Heart right ventricle (tissue), 16 donors: ENCODE measurements around the gene KRT81. TPM values are rescaled to one million over a fixed set of nuclear protein-coding genes. Genes with fewer than 3 reads are reported as not detected.
"Not testable (repeated sequence)": the region's sequence is repeated elsewhere in the genome, so short reads cannot be mapped to it uniquely, and the experiment has no call there.

ENCODE experiments used
- ATAC-seq, 8 donors: fragments of 200-7000 bp; cut with Tn5 transposase; one replicate each; pipeline ENCODE4 v1.9.1; 2020; ENCODE audit warnings: mild to moderate bottlenecking in 8 of 8, moderate library complexity in 8 of 8, moderate number of reproducible peaks in 1 of 8
- DNase-seq, 2 donors: peaks; one replicate each; pipeline ENCODE4 v3.0.0-alpha.2; 2020
- H3K27ac ChIP-seq, 10 donors: fragments of 200-600 bp; sonication (generic) in 2 of 10; one replicate each; pipeline versions ENCODE4 v1.5.0 to v1.8.0; 2020 to 2022; ENCODE audit warnings: mild to moderate bottlenecking in 3 of 10
- H3K27me3 ChIP-seq, 7 donors: fragments of 200-600 bp; one replicate each; pipeline ENCODE4 v1.8.0; 2021 to 2022; ENCODE audit warnings: mild to moderate bottlenecking in 2 of 7
- H3K36me3 ChIP-seq, 9 donors: fragments of 200-600 bp; sonication (generic) in 1 of 9; one replicate each; pipeline versions ENCODE4 v1.5.0 to v1.8.0; 2020 to 2022; ENCODE audit warnings: mild to moderate bottlenecking in 2 of 9
- H3K4me1 ChIP-seq, 9 donors: fragments of 200-600 bp; sonication (generic) in 1 of 9; one replicate each; pipeline versions ENCODE4 v1.5.0 to v1.8.0; 2020 to 2022; ENCODE audit warnings: mild to moderate bottlenecking in 4 of 9
- H3K4me3 ChIP-seq, 10 donors: fragments of 200-600 bp; sonication (generic) in 2 of 10; one replicate each; pipeline versions ENCODE4 v1.5.0 to v1.8.0; 2020 to 2022; ENCODE audit warnings: mild to moderate bottlenecking in 7 of 10, moderate library complexity in 2 of 10
- H3K9me3 ChIP-seq, 11 donors: fragments of 200-600 bp in 10 of 11; sonication (generic) in 2 of 11; one replicate each; pipeline versions ENCODE4 v1.5.0 to v1.8.0; 2013 to 2022; ENCODE audit warnings: mild to moderate bottlenecking in 2 of 11, control low read depth in 1 of 11, moderate library complexity in 1 of 11
- CTCF ChIP-seq, 9 donors: fragments of 200-600 bp; sonication (generic) in 2 of 9; IDR thresholded peaks; one replicate each; pipeline versions ENCODE4 v1.5.0 to v1.8.0; 2021 to 2022; ENCODE audit warnings: antibody characterized with exemption in 9 of 9, mild to moderate bottlenecking in 5 of 9, moderate library complexity in 1 of 9
- WGBS, 2 donors: extraction: QIAGEN DNeasy Blood & Tissue Kit; methylation state at CpG; one replicate each; pipeline ENCODE4 v1.1.7; 2013; ENCODE audit warnings: inconsistent platforms in 1 of 2; 5-methylcytosine and 5-hydroxymethylcytosine counted together
- intact Hi-C, 10 donors: fragments of 100-400 bp; cut with DNase I; formaldehyde crosslinking; loops; one replicate each; pipeline versions ENCODE4 v1.11.1 to v1.14.2; 2022
- polyA plus RNA-seq, 2 donors: library from polyadenylated mRNA; stranded (reverse); fragments of 200-250 nt; gene quantifications; one replicate each; pipeline ENCODE4 v1.2.3, GENCODE V29; 2013
- total RNA-seq, 10 donors: library from RNA; stranded (reverse); fragmentation: NEBNext Ultra II Directional in 3 of 10; extraction: Animal tissue kit (Norgen Biotek cat#: 25700) in 3 of 10; gene quantifications; one replicate each; pipeline versions ENCODE4 v1.2.1 to v1.2.4, GENCODE V29; 2021 to 2023
- donor health status: Arrhythmogenic right ventricular cardiomyopathy.
- donor health status: ischemic (EF 13 %, LVEDD 7.1; RV severe dilation, severe dysfunction).
- donor health status: healthy with polysubstance abuse.
- donor health status: DM: no; HTN: yes; CAD: no.
- donor health status: DM: no; HTN: no; CAD: no.
- donor health status: ischemic (EF 25% LVEDD 6.9; RV normal size, moderate dysfunction).
- donor health status: ischemic (EF 25% LVEDD 5.7; RV mildly dilated, moderate dysfunction).
- donor health status: healthy.
- donor health status: DM: yes; HTN: yes; CAD: no.
- donor health status: Ischemic cardiomyopathy.
- donor health status: ischemic (EF 35%, LVEDD 5.7; RV mildly dilated, moderate dysfunction).
- donor health status: nonischemic (EF 11% LVEDD 7.7; RV severe dilation, severe dysfunction).
- donor health status: DM: yes; HTN: yes; CAD: no.
- donor health status: PGD.
- donor health status: ischemic (EF 29% LVEDD 5.4; RV normal size, mild dysfunction).
- donor health status: nonischemic (EF 23%, LVEDD 6.1; RV moderate dilation, normal function).

Gene KRT81
- total and polyA plus RNA-seq, 12 donors: not detected

- intact Hi-C loops: loop anchor here in 1 of 10 donors (1.0 kb wide), 1 partner anchor 20 kb away; no protein-coding TSS in a partner anchor
- WGBS, 2 donors: 73 to 77% methylated on average over 2 of the region's 2 CpGs
- no peaks in the 10 kb centered on the region for H3K36me3 ChIP-seq
- no peak overlapping the region for H3K4me3 ChIP-seq
- DNase-seq (no peak), ATAC-seq (no peak)
- H3K4me1 ChIP-seq: peaks cover 0 to 15% (median 7%) of the 10 kb centered on the region in 9 donors
- H3K9me3 ChIP-seq: no peaks in the 10 kb centered on the region
- H3K27me3 ChIP-seq: peaks cover 0 to 61% (median 56%) of the 10 kb centered on the region in 7 donors
- TF ChIP-seq CTCF (IDR thresholded peaks at IDR 0.05): no peak
- no peak overlapping the region for H3K27ac ChIP-seq
Observed at GRCh38 chr12:52306731-52307130, 15.4 kb upstream of the KRT81 start.

GRCh38 chr12:52305921-52306705, 14.8 kb upstream of the KRT81 start:
- DNase-seq (no peak), ATAC-seq (no peak)
- H3K4me1 ChIP-seq: peaks cover 0 to 15% (median 7%) of the 10 kb centered on the region in 9 donors
- intact Hi-C loops: loop anchor here in 1 of 10 donors (1.0 kb wide), 1 partner anchor 20 kb away; no protein-coding TSS in a partner anchor
- no peak overlapping the region for H3K4me3 ChIP-seq
- no peaks in the 10 kb centered on the region for H3K9me3 ChIP-seq
- H3K27ac ChIP-seq: no peak overlapping the region
- peaks cover 0 to 62% (median 58%) of the 10 kb centered on the region in 7 donors for H3K27me3 ChIP-seq
- no peaks in the 10 kb centered on the region for H3K36me3 ChIP-seq
- peak in 7 of 9 donors; percentile 6 to 27 (median 19) for TF ChIP-seq CTCF (IDR thresholded peaks at IDR 0.05)
- 67 to 69% methylated on average over 11 of the region's 11 CpGs for WGBS, 2 donors

- DNase-seq, ATAC-seq, H3K36me3 ChIP-seq, H3K4me3 ChIP-seq, H3K9me3 ChIP-seq, intact Hi-C loops, H3K27ac ChIP-seq: not testable (repeated sequence)
- peaks cover 0 to 62% (median 55%) of the 10 kb centered on the region in 7 donors for H3K27me3 ChIP-seq
- H3K4me1 ChIP-seq: peaks cover 0 to 11% (median 7%) of the 10 kb centered on the region in 9 donors
- 79 to 80% methylated on average over 15 of the region's 15 CpGs for WGBS, 2 donors
Observed at GRCh38 chr12:52304941-52305411, 13.6 kb upstream of the KRT81 start.

- H3K36me3 ChIP-seq, H3K9me3 ChIP-seq, H3K4me1 ChIP-seq, intact Hi-C loops, ATAC-seq, H3K4me3 ChIP-seq, H3K27ac ChIP-seq, DNase-seq: not testable (repeated sequence)
- WGBS, 2 donors: no CpG with 5 or more reads among the region's 5 CpGs
- peaks cover 0 to 55% (median 44%) of the 10 kb centered on the region in 7 donors for H3K27me3 ChIP-seq
Observed at GRCh38 chr12:52302242-52302914, 11.0 kb upstream of the KRT81 start.

- H3K36me3 ChIP-seq, ATAC-seq, H3K4me1 ChIP-seq, H3K4me3 ChIP-seq, DNase-seq, intact Hi-C loops, H3K27ac ChIP-seq, H3K9me3 ChIP-seq: not testable (repeated sequence)
- H3K27me3 ChIP-seq: peaks cover 0 to 53% (median 44%) of the 10 kb centered on the region in 7 donors
- WGBS, 2 donors: 78 to 79% methylated on average over 21 to 23 of the region's 31 CpGs
Observed at GRCh38 chr12:52301721-52302120, 10.4 kb upstream of the KRT81 start.
